HEK293T (cell line): Measurements from ENCODE around the gene ADH1A.

ENCODE experiments used
- ARNT ChIP-seq: fragments of 450-650 bp; IDR thresholded peaks from 2 replicates; pipeline ENCODE4 v1.6.1; 2017; ENCODE audit warnings: mild to moderate bottlenecking
- BHLHE40 ChIP-seq: fragments of 450-650 bp; IDR thresholded peaks from 2 replicates; pipeline ENCODE4 v1.6.1; 2016; ENCODE audit warnings: mild to moderate bottlenecking, moderate library complexity, borderline replicate concordance
- CTBP1 ChIP-seq: fragments of 450-650 bp; IDR thresholded peaks from 2 replicates; pipeline ENCODE4 v1.6.1; 2016; ENCODE audit warnings: borderline replicate concordance
- ELF4 ChIP-seq: fragments of 450-650 bp; IDR thresholded peaks from 2 replicates; pipeline ENCODE4 v1.6.1; 2017; ENCODE audit warnings: antibody characterized with exemption
- FOXA1 ChIP-seq: fragments of 450-650 bp; IDR thresholded peaks from 2 replicates; pipeline ENCODE4 v1.6.1; 2016; ENCODE audit warnings: mild to moderate bottlenecking
- FOXK2 ChIP-seq: fragments of 450-650 bp; IDR thresholded peaks from 2 replicates; pipeline ENCODE4 v1.6.1; 2016; ENCODE audit warnings: mild to moderate bottlenecking
- FOXM1 ChIP-seq: fragments of 450-650 bp; IDR thresholded peaks from 2 replicates; pipeline ENCODE4 v1.6.1; 2017; ENCODE audit warnings: mild to moderate bottlenecking, borderline replicate concordance
- HDGF ChIP-seq: fragments of 450-650 bp; IDR thresholded peaks from 2 replicates; pipeline ENCODE4 v1.6.1; 2017; ENCODE audit warnings: antibody characterized with exemption, borderline replicate concordance
- NFRKB ChIP-seq: fragments of 450-650 bp; IDR thresholded peaks from 2 replicates; pipeline ENCODE4 v1.6.1; 2016; ENCODE audit warnings: mild to moderate bottlenecking, moderate library complexity
- SP1 ChIP-seq: fragments of 450-650 bp; IDR thresholded peaks from 2 replicates; pipeline ENCODE4 v1.6.1; 2017
- SUZ12 ChIP-seq: fragments of 450-650 bp; IDR thresholded peaks from 2 replicates; pipeline ENCODE4 v1.6.1; 2016; ENCODE audit warnings: mild to moderate bottlenecking
- TARDBP ChIP-seq: fragments of 450-650 bp; IDR thresholded peaks from 2 replicates; pipeline ENCODE4 v1.6.1; 2016
- ZNF384 ChIP-seq: fragments of 450-650 bp; IDR thresholded peaks from 2 replicates; pipeline ENCODE4 v1.6.1; 2016
- TF ChIP-seq, protein P1 (sequence below): fragments of 450-650 bp; IDR thresholded peaks from 2 replicates; pipeline ENCODE4 v1.6.1; 2016

DNA sequence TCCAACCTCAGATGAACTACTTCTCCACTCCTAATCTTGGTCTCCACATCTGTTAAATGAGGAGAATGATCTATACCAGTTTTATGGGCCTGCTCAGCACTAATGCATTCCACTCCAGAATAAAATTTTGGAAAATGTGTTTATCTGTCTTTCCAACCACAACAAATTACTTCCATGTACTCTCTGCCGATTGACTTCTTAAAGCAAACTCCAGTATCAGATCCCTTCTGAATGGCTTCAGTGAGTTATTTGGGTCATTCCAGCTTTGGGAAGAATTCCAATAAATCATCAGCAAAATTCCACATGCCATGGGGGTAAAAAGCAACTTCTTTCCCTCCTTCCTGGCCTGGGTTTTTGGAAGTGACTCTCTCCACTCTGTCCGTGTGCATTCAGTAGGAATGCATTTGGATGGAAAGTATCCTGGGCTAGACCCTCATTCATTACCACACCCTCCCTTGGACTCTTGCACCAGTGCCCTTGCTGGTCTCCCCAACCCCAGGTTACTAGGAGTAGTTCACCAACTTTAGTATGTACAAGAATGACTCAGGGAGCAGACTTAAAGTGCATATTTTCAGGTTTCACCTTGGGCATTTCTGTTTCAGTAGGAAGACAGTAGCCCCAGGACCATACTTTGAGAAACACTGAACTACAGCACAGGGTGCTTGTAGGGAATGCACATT lies 56.3 kb downstream of the ADH1A start:
- no peak for TF ChIP-seq SP1
- no peak for TF ChIP-seq CTBP1
- TF ChIP-seq ARNT, result no peak
- no peak for TF ChIP-seq ELF4
- TF ChIP-seq FOXK2, result no peak
- TF ChIP-seq BHLHE40, result no peak
- no peak for TF ChIP-seq FOXM1
- TF ChIP-seq SUZ12, result no peak
- no peak for TF ChIP-seq HDGF
- TF ChIP-seq FOXA1, result no peak
- no peak for TF ChIP-seq TARDBP
- TF ChIP-seq ZNF384, result no peak
- no peak for TF ChIP-seq NFRKB
- TF ChIP-seq, protein P1, sequence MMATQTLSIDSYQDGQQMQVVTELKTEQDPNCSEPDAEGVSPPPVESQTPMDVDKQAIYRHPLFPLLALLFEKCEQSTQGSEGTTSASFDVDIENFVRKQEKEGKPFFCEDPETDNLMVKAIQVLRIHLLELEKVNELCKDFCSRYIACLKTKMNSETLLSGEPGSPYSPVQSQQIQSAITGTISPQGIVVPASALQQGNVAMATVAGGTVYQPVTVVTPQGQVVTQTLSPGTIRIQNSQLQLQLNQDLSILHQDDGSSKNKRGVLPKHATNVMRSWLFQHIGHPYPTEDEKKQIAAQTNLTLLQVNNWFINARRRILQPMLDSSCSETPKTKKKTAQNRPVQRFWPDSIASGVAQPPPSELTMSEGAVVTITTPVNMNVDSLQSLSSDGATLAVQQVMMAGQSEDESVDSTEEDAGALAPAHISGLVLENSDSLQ, result no peak
